ENCODE measurements around the gene FHIT.

- TF ChIP-seq CTCF (IDR thresholded peaks at IDR 0.05): no peak
- TF ChIP-seq POLR2A (IDR thresholded peaks at IDR 0.05): no peak
Measured at GRCh38 chr3:60571511-60571910, 679.7 kb downstream of the FHIT start.
